GM19397 (cell line): ENCODE measurements around the gene TMEM164.

ENCODE experiments used
- ATAC-seq: cut with Tn5 transposase; IDR thresholded peaks from one replicate; pipeline ENCODE4 v1.9.1; 2021; ENCODE audit warnings: mild to moderate bottlenecking, moderate library complexity; ENCODE audit not compliant: unreplicated experiment

The TMEM164 gene

GRCh38 chrX:110036162-110037033, 33.5 kb downstream of the TMEM164 start:
- no peak for ATAC-seq

DNA sequence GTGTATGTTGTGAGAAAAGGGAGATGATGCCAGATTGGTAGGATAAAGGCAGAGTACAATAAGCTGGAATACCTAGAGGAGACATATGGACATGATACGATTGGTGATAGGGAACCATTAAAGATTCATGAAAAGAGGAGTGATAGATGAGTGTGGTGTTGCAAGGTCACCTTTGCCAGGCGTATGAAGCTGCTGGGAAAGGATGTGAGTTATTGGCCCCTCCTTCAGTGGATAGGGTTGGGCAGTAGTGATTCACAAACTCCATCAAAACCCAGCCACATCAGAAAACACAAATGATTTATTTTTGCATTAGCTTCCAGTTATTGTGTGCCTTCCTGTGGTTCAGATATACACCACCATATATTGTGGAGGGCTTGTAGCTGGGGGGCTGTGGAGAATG, 34.3 kb downstream of the TMEM164 start:
- no peak for ATAC-seq

DNA sequence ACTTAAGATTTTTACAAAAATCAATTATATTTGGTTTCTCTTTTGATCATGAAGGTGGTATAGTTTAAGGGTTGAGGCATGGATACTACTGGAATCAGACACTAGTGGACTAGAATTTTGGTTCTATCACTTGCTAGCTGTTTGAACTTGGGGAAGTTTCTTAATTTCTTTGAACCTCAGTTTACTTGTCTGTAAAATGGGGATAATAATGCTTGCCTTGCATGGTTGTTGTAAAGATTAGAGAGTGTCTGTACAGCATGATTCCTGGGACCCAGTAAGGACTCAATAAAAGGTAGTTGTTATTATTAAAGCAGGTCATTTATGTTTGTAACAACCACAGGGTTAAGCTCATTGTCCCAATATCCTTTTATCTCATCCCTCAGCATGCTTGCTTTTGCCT, 36.0 kb downstream of the TMEM164 start:
- ATAC-seq: no peak

GRCh38 chrX:110041980-110042379, 39.1 kb downstream of the TMEM164 start:
- ATAC-seq: no peak

GRCh38 chrX:110042496-110042895, 39.6 kb downstream of the TMEM164 start:
- no peak for ATAC-seq

DNA sequence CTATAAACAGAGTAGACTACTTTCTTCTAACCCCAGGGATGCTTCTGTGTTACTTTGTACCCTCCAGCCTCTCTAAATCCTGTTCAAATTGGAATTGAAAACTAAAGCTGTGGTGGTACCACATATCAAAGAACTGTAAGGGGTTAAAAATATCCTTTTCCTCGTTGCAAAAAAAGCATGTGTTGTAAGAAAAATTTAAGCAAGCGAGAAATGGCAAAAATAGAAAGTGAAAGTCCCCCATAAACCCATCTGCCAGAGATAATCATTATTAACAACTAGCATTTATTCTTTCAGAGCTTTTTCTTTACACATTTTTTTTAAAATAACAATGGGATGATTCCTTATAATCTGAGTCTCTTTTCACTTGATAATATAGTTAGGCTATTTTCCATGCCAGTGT, 40.6 kb downstream of the TMEM164 start:
- no peak for ATAC-seq

DNA sequence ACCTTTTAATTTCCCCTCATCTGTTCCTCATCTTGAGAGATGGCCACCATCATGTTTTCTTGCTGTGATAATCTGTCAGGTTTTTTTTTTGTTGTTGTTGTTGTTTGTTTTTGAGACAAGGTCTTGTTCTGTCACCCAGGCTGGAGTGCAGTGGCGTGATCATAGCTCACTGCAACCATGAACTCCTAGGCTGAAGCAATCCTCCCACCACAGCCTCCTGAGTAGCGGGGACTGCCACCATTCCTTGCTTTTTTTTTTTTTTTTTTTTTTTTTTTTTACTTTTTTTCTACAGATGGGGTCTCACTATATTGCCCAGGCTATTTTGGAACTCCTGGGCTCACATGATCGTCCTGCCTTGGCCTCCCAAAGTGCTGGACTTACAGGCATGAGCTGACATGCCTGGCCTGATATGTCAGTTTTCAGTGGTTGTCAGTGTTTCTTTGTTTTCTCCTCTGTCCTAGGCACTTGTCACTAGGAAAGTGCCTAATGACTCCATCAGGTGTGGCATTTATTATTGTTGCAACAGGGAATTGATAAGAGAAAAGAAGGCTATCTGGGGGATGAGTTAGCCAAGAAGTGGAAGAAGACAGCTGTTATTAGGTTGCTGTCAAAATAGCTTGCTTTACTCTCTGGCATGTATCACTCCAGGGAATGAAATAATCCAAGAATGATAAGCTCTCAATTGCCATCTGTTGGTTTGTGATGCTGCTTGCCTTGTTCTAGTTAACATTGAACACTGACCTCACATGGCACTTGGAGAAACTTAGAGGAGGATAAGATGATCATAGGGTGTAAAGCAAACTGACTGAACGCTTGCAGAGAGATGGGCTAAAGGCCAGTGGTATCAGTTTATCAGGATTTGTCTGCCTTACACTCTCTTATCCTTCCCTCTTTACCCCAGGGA, 41.7 kb downstream of the TMEM164 start:
- no peak for ATAC-seq

DNA sequence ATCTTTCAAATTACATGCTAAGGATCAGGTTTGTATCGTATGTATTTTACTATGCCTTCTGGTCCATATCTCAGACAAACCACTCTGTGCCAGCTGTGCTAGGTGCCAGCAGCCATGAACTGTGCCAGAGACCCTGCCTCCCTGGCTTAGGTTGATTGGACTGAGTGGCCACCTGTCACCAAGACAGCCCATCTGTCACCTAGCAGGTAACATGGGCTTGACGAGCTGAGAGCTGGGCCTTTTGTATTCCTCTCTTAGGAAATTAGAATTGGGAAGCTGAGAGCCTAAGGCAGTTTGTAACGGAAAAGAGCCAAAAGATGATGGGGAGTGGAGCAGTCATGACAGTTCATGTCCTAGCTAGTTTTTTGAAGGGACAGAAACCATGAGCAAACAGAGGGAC, 42.5 kb downstream of the TMEM164 start:
- no peak for ATAC-seq

- no peak for ATAC-seq
Measured at GRCh38 chrX:110046001-110046400, 43.1 kb downstream of the TMEM164 start.

DNA sequence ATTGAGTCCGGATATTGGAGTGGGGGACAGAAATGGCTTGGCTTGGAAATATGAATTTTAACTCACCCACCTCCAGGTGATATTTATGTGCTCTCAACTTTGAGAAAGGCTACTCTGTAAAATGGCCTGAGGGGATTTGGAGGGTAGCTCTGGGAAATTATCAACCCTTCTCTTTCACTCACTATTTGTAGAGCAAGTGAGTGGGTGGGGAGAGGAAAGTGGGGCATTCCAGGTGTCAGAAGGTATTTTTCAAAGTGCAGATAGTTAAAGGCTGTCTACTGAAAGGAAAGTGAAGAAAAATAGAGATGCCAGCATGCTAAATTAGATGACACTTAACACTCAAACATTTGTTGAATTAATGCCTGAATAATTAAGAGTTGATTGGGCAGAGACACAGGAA, 44.1 kb downstream of the TMEM164 start:
- no peak for ATAC-seq

DNA sequence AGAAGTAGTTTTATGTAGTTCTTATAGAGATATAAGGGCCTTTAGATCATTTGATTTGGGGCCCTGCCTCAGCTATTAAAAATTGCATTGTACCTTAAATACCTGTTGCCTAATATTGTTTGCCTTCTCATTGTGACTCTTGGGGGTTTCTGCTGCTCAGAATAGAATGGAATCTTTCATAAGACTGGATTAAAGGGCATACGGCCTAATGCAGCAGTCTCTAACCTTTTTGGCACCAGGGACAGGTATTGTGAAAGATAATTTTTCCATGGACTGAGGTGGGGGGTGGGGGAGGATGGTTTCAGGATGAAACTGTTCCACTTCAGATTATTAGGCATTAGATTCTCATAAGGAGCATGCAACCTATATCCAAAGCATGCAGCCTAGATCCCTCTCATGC, 46.2 kb downstream of the TMEM164 start:
- ATAC-seq: no peak

GRCh38 chrX:110050386-110050785, 47.5 kb downstream of the TMEM164 start:
- no peak for ATAC-seq

- ATAC-seq: no peak
Measured at GRCh38 chrX:110050901-110051300, 48.0 kb downstream of the TMEM164 start.

GRCh38 chrX:110051559-110051958, 48.6 kb downstream of the TMEM164 start:
- no peak for ATAC-seq

GRCh38 chrX:110052303-110052702, 49.4 kb downstream of the TMEM164 start:
- no peak for ATAC-seq

- ATAC-seq: no peak
Measured at GRCh38 chrX:110053453-110053852, 50.5 kb downstream of the TMEM164 start.

DNA sequence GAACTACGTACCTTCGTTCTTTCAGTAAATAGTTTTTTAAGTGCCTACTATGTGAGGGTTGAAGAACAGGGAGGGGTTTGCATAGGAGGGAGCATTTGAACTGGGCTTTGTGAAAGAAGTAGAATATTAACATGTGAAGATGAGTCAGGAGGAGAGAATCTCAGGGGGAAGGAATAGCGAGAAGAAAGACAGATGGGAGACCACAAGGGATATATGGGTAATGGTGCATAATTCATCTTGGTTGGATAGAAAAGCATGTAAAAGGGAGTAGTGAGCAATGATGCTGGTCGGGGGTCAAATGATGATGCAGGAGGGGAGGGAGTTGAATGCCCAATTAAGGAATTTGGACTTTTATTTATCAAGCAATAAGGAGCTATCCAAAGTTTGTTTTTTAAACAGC, 52.7 kb downstream of the TMEM164 start:
- no peak for ATAC-seq

DNA sequence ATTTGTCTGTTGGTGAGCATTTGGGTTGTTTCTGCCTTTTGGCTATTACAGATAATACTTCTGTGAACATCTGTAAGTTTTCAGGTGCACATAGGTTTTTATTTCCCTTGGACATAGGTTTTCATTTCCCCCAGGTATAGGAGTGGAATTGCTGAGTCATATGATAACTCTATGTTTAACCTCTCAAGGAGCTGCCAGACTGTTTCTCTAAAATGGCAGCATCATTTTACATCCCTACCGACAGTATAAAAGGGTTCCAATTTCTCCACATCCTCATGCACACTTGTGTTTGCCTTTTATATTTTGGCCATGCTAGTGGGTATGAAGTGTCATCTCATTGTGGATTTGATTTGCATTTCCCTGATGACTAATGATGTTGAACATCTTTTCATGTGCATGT, 53.5 kb downstream of the TMEM164 start:
- ATAC-seq: no peak

DNA sequence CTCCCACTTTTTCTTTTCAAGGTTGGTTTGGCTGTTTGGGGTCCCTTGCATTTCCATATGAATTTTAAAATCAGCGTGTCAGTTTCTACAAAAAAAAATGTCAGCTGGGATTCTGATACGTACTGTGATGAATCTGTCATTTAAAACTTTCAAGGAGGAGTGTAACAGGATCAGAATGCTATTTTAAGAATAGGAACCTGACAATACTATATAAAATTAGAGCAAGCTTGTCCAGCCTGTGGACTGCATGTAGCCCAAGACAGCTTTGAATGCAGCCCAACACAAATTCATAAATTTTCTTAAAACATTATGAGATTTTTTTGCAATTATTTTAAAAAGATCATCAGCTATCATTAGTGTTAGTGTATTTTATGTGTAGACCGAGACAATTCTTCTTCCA, 56.5 kb downstream of the TMEM164 start:
- ATAC-seq: no peak

DNA sequence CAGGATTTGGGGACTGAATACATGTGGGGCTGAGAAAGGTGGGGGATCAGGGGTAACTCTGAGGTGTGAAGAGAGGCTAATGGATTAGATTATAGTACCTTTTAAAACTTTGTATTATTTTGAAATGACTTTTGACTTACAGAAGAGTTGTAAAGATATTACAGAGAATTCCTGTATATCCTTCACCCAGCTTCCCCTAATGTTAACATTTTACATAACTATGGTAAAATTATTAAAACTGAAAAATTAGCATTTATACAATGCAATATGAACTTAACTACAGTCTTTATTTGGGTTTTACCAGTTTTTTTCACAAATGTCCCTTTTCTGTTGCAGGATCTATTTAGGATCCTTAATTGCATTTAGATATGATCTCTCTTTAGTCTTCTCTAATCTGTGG, 57.4 kb downstream of the TMEM164 start:
- no peak for ATAC-seq

- no peak for ATAC-seq
Measured at GRCh38 chrX:110060846-110061537, 58.1 kb downstream of the TMEM164 start.
